SU-DHL-6 (cell line): ENCODE results near the gene CNOT11.

ENCODE experiments used
- EZH2phosphoT487 ChIP-seq: fragments of 200-600 bp; sonication (generic), shearing (Covaris generic); conservative IDR thresholded peaks from 2 replicates; pipeline ENCODE4 v1.6.1; 2018; ENCODE audit warnings: mild to moderate bottlenecking, antibody characterized with exemption, low read length, moderate library complexity, mixed read lengths
- TF ChIP-seq, protein P1 (sequence below): fragments of 200-600 bp; sonication (generic); IDR thresholded peaks from one replicate; pipeline ENCODE4 v1.5.1; 2017; ENCODE audit warnings: antibody characterized with exemption, mild to moderate bottlenecking, low read length, moderate library complexity; ENCODE audit not compliant: insufficient read depth, poor library complexity, severe bottlenecking

- TF ChIP-seq, protein P1, sequence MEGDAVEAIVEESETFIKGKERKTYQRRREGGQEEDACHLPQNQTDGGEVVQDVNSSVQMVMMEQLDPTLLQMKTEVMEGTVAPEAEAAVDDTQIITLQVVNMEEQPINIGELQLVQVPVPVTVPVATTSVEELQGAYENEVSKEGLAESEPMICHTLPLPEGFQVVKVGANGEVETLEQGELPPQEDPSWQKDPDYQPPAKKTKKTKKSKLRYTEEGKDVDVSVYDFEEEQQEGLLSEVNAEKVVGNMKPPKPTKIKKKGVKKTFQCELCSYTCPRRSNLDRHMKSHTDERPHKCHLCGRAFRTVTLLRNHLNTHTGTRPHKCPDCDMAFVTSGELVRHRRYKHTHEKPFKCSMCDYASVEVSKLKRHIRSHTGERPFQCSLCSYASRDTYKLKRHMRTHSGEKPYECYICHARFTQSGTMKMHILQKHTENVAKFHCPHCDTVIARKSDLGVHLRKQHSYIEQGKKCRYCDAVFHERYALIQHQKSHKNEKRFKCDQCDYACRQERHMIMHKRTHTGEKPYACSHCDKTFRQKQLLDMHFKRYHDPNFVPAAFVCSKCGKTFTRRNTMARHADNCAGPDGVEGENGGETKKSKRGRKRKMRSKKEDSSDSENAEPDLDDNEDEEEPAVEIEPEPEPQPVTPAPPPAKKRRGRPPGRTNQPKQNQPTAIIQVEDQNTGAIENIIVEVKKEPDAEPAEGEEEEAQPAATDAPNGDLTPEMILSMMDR: no peak
- no peak for TF ChIP-seq EZH2phosphoT487
Measured at GRCh38 chr2:101303688-101304087, 51.0 kb downstream of the CNOT11 start.
